Measurements from ENCODE around the gene EXOSC5. TPM values are rescaled to one million over a fixed set of nuclear protein-coding genes. Genes with fewer than 3 reads are reported as not detected.
"Not testable (repeated sequence)": the region's sequence is repeated elsewhere in the genome, so short reads cannot be mapped to it uniquely, and the experiment has no call there.

Gene EXOSC5
- total RNA-seq, 1 donor from 2014 or later = 15.4 TPM

DNA sequence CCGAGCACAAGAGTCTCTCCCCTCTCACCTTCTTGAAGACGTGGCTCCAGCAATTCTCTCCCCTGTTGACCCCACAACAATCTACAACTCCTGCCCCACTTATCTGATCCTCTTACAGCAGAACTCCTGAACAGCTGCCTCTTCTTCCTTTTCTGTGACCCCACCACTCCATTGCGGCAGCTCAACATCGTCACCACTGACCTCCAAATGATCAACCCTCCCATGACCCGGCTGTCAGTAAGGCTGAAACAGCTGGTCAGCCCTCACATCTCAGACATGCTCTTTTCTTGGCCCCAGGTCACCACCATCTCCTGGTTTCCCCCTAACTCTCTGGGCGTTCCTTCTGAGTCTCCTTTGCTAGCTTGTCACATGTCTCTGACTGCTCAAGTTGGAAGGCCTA is 1.8 kb downstream of the EXOSC5 start:
- no peak overlapping the region for H3K4me3 Mint-ChIP-seq (ENCODE audit: low read depth)
- no peaks in the 10 kb centered on the region for H3K27me3 Mint-ChIP-seq
- H3K9me3 Mint-ChIP-seq (ENCODE audit: low read depth) = no peaks in the 10 kb centered on the region
- TF ChIP-seq, protein P1, sequence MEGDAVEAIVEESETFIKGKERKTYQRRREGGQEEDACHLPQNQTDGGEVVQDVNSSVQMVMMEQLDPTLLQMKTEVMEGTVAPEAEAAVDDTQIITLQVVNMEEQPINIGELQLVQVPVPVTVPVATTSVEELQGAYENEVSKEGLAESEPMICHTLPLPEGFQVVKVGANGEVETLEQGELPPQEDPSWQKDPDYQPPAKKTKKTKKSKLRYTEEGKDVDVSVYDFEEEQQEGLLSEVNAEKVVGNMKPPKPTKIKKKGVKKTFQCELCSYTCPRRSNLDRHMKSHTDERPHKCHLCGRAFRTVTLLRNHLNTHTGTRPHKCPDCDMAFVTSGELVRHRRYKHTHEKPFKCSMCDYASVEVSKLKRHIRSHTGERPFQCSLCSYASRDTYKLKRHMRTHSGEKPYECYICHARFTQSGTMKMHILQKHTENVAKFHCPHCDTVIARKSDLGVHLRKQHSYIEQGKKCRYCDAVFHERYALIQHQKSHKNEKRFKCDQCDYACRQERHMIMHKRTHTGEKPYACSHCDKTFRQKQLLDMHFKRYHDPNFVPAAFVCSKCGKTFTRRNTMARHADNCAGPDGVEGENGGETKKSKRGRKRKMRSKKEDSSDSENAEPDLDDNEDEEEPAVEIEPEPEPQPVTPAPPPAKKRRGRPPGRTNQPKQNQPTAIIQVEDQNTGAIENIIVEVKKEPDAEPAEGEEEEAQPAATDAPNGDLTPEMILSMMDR (IDR thresholded peaks at IDR 0.05; ENCODE audit: unreplicated experiment) = no peak
- H3K4me1 Mint-ChIP-seq (ENCODE audit: low read depth) = peaks cover 24% of the 10 kb centered on the region
- DNase-seq (ENCODE audit: low spot score, unreplicated experiment) = no peak
- H3K36me3 Mint-ChIP-seq (ENCODE audit: insufficient read depth) = peaks cover 1% of the 10 kb centered on the region
- H3K27ac Mint-ChIP-seq = peak overlapping the region; percentile 30

DNA sequence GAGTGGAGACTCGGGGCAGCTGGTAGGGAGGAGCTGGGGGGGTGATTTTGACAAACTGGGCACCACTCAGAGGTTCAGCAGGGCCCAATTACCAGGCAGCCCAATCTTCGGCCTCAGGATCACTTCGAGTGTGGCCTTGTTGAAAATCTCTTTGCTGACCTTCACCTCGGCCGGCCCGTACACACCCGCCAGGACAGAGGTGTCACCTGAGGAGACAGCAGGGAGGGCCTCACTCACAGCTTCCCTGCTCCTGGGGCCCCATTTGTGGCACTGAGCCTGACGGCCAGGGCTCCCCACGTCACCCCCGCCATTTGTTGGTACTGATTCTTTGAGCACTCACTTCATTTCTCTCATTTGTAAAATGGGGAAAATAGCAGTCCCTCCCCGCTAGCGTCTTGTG is 4.4 kb downstream of the EXOSC5 start:
- no peak for DNase-seq (ENCODE audit: low spot score, unreplicated experiment)
- no peak overlapping the region for H3K27ac Mint-ChIP-seq
- H3K4me3 Mint-ChIP-seq (ENCODE audit: low read depth) = no peak overlapping the region
- TF ChIP-seq, protein P1 (IDR thresholded peaks at IDR 0.05; ENCODE audit: unreplicated experiment) = no peak
- H3K9me3 Mint-ChIP-seq (ENCODE audit: low read depth) = no peaks in the 10 kb centered on the region
- peaks cover 1% of the 10 kb centered on the region for H3K36me3 Mint-ChIP-seq (ENCODE audit: insufficient read depth)
- H3K4me1 Mint-ChIP-seq (ENCODE audit: low read depth) = peaks cover 12% of the 10 kb centered on the region
- H3K27me3 Mint-ChIP-seq = no peaks in the 10 kb centered on the region

DNA sequence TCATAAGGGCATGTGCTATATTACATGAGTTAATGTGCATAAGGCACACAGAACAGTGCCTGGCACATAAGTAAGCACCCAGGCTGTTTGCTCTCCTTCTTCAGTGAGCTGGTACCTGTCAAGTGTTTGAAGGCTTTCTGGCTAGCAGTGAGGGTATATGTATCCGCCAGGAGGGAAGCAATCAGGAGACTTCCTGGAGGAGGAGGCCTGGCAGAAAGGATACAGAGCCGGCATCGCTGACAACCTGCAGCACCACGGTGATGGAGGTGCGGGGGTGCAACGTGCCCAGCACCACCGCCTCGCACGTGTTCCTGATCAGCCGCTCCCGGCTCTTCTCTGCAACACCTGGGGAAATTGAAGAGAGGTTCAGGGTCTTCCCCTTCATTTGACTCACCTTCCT is 5.5 kb downstream of the EXOSC5 start:
- Mint-ChIP-seq H3K27ac (no peak overlapping the region), H3K4me1 (ENCODE audit: low read depth) (peaks cover 6% of the 10 kb centered on the region), H3K36me3 (ENCODE audit: insufficient read depth) (peaks cover 1% of the 10 kb centered on the region), H3K27me3 (no peaks in the 10 kb centered on the region), H3K9me3 (ENCODE audit: low read depth) (no peaks in the 10 kb centered on the region), H3K4me3 (ENCODE audit: low read depth) (no peak overlapping the region)
- TF ChIP-seq, protein P1 (IDR thresholded peaks at IDR 0.05; ENCODE audit: unreplicated experiment) = no peak
- no peak for DNase-seq (ENCODE audit: low spot score, unreplicated experiment)

DNA sequence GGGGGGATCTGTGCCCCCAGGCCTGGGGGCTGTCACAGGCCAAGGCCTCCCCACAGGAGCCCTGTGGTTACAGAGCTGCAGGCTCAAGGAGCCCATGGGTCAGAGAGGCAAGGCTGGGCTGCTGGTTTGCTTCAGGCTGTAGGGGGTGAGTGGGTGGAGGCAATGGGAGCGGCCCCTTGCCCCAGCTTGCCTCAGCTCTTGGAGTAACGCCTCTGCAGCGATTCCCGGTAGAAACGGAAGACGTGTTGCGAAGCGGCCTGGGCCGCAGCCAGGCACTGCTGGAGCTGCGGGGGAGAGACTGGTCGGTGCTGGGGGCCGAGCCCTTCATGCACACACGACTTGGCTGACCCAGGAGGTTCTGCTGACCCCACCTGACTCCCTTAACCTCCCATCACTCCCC is 10.7 kb downstream of the EXOSC5 start:
- TF ChIP-seq, protein P1 (IDR thresholded peaks at IDR 0.05; ENCODE audit: unreplicated experiment) = no peak
- DNase-seq (ENCODE audit: low spot score, unreplicated experiment) = no peak
- Mint-ChIP-seq H3K27me3 (no peaks in the 10 kb centered on the region), H3K27ac (no peak overlapping the region), H3K36me3 (ENCODE audit: insufficient read depth) (peaks cover 3% of the 10 kb centered on the region), H3K4me3 (ENCODE audit: low read depth) (no peak overlapping the region), H3K4me1 (ENCODE audit: low read depth) (no peaks in the 10 kb centered on the region), H3K9me3 (ENCODE audit: low read depth) (no peaks in the 10 kb centered on the region)

DNA sequence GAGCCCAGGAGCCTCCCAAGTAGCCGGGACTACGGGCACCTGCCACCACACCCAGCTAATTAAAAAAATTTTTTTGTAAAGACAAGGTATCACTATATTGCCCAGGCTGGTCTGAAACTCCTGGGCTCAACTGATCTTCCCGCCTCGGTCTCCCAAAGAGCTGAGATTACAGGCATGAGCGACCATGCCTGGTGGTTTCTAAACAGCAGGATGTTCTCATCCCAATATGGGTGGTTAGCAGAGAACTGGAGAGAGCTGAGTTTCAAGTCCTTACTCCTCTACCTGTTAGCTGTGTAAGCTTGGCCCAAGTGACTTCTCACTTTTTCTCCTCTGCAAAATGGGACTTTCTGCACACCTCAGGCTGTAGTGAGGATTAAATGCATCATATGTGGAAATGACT is 12.8 kb downstream of the EXOSC5 start:
- Mint-ChIP-seq H3K27ac (no peak overlapping the region), H3K27me3 (no peaks in the 10 kb centered on the region), H3K4me3 (ENCODE audit: low read depth) (no peak overlapping the region), H3K4me1 (ENCODE audit: low read depth) (no peaks in the 10 kb centered on the region), H3K9me3 (ENCODE audit: low read depth) (no peaks in the 10 kb centered on the region), H3K36me3 (ENCODE audit: insufficient read depth) (peaks cover 2% of the 10 kb centered on the region)
- no peak for DNase-seq (ENCODE audit: low spot score, unreplicated experiment)
- TF ChIP-seq, protein P1 (IDR thresholded peaks at IDR 0.05; ENCODE audit: unreplicated experiment) = no peak

DNA sequence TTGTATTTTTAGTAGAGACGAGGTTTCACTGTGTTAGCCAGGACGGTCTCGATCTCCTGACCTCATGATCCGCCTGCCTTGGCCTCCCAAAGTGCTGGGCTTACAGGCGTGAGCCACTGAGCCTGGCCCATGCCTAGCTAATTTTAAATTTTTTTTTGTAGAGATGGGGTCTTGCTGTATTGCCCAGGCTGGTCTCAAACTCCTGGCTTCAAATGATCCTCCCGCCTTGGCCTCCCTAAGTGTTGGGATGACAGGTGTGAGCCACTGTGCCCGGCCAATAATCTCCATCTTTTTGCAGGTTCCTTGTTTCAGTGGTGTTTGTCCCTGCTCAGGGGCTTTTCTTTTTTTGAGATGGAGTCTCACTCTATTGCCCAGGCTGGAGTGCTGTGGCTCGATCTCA is 15.6 kb downstream of the EXOSC5 start:
- H3K27me3 Mint-ChIP-seq; H3K4me3 Mint-ChIP-seq (ENCODE audit: low read depth); H3K36me3 Mint-ChIP-seq (ENCODE audit: insufficient read depth); DNase-seq (ENCODE audit: low spot score, unreplicated experiment); H3K4me1 Mint-ChIP-seq (ENCODE audit: low read depth); H3K27ac Mint-ChIP-seq; H3K9me3 Mint-ChIP-seq (ENCODE audit: low read depth): not testable (repeated sequence)

Data from progenitor cell of endocrine pancreas (in vitro differentiated cells).